ENCODE data around the gene CCL8. TPM values are rescaled to one million over a fixed set of nuclear protein-coding genes. Genes with fewer than 3 reads are reported as not detected.

CCL8 gene
- total RNA-seq (not detected in 2 replicates), polyA plus RNA-seq (not detected in 2 replicates)

GRCh38 chr17:34319039-34319483, at the start of gene CCL8:
Gene CCL8, plus strand, starts transcription at chr17:34319435. Its CDS starts 67 bp downstream, at chr17:34319502.
- Histone ChIP-seq H3K27ac (no peak within 1 kb of the TSS), H3K4me1 (ENCODE audit: low read depth) (no peaks in the 10 kb centered on the region), H3K27me3 (peaks cover 17% of the 10 kb centered on the region), H3K4me3 (no peak within 1 kb of the TSS), H3K36me3 (no peaks in the 10 kb centered on the region), H3K9me3 (ENCODE audit: low read depth) (no peaks in the 10 kb centered on the region)
- peak in 1 of 2 donors; percentile 36 for DNase-seq (ENCODE audit: low read depth in 1 of 2, low spot score in 1 of 2)
- TF ChIP-seq, protein P1, sequence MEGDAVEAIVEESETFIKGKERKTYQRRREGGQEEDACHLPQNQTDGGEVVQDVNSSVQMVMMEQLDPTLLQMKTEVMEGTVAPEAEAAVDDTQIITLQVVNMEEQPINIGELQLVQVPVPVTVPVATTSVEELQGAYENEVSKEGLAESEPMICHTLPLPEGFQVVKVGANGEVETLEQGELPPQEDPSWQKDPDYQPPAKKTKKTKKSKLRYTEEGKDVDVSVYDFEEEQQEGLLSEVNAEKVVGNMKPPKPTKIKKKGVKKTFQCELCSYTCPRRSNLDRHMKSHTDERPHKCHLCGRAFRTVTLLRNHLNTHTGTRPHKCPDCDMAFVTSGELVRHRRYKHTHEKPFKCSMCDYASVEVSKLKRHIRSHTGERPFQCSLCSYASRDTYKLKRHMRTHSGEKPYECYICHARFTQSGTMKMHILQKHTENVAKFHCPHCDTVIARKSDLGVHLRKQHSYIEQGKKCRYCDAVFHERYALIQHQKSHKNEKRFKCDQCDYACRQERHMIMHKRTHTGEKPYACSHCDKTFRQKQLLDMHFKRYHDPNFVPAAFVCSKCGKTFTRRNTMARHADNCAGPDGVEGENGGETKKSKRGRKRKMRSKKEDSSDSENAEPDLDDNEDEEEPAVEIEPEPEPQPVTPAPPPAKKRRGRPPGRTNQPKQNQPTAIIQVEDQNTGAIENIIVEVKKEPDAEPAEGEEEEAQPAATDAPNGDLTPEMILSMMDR (IDR thresholded peaks at IDR 0.05; ENCODE audit: low read depth, low read length), result no peak

DNA sequence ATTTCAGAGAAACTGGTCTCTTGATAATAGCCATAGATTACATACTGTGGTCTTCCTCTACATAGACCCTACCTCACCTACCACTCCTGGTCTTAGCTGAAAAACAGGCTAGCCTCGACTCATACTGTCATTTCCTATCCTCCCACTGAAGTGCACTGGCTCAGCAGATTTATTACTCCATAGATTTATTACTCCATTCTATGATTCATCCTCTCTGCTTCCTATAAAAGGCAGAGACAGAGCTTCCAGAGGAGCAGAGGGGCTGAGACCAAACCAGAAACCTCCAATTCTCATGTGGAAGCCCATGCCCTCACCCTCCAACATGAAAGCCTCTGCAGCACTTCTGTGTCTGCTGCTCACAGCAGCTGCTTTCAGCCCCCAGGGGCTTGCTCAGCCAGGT, 49.3 kb upstream of the CCL8 start, which contains the start of gene CCL7:
TSS of gene CCL7 (plus strand) at position 253 of the 400 bp plus-strand sequence. CDS start at position 323, 70 bp downstream.
- peak in 1 of 2 donors; percentile 60 for DNase-seq (ENCODE audit: low read depth in 1 of 2, low spot score in 1 of 2)
- H3K27ac ChIP-seq, result no peak within 1 kb of the TSS
- H3K4me3 ChIP-seq, result no peak within 1 kb of the TSS
- H3K36me3 ChIP-seq, result no peaks in the 10 kb centered on the region
- no peaks in the 10 kb centered on the region for H3K9me3 ChIP-seq (ENCODE audit: low read depth)
- TF ChIP-seq, protein P1 (IDR thresholded peaks at IDR 0.05; ENCODE audit: low read depth, low read length), result no peak
- no peaks in the 10 kb centered on the region for H3K4me1 ChIP-seq (ENCODE audit: low read depth)
- peaks cover 6% of the 10 kb centered on the region for H3K27me3 ChIP-seq

DNA sequence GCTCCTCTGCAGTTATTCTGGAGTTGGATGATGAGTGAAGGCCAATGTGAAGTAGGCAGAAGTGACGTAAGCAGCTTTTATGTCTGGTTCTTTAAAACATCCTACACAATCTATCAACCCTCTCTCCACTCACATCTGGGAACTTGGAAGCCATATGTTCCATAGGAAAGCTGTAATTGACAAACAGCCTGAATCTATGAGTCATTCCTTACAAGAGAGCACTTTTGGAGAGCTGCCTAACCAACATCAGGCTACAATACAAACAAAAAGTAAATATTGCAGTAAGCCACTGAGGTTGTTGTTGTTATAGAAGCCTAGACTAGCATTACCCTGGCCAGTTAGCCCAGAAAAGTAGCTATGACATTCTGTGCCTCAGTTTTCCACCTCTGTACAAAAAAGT, 43.4 kb upstream of the CCL8 start:
- peak in 1 of 2 donors; percentile 96 for DNase-seq (ENCODE audit: low read depth in 1 of 2, low spot score in 1 of 2)
- H3K9me3 ChIP-seq (ENCODE audit: low read depth), result no peaks in the 10 kb centered on the region
- no peak overlapping the region for H3K27ac ChIP-seq
- H3K27me3 ChIP-seq, result peaks cover 6% of the 10 kb centered on the region
- no peaks in the 10 kb centered on the region for H3K4me1 ChIP-seq (ENCODE audit: low read depth)
- H3K36me3 ChIP-seq, result no peaks in the 10 kb centered on the region
- no peak overlapping the region for H3K4me3 ChIP-seq
- TF ChIP-seq, protein P1 (IDR thresholded peaks at IDR 0.05; ENCODE audit: low read depth, low read length), result no peak

- H3K27ac ChIP-seq, result no peak overlapping the region
- H3K36me3 ChIP-seq, result no peaks in the 10 kb centered on the region
- no peak overlapping the region for H3K4me3 ChIP-seq
- H3K4me1 ChIP-seq (ENCODE audit: low read depth), result no peaks in the 10 kb centered on the region
- H3K9me3 ChIP-seq (ENCODE audit: low read depth), result no peaks in the 10 kb centered on the region
- TF ChIP-seq, protein P1 (IDR thresholded peaks at IDR 0.05; ENCODE audit: low read depth, low read length), result no peak
- no peaks in the 10 kb centered on the region for H3K27me3 ChIP-seq
- peak in 1 of 2 donors; percentile 74 for DNase-seq (ENCODE audit: low read depth in 1 of 2, low spot score in 1 of 2)
These were observed 42.4 kb upstream of the CCL8 start for GRCh38 chr17:34276826-34277225.

DNA sequence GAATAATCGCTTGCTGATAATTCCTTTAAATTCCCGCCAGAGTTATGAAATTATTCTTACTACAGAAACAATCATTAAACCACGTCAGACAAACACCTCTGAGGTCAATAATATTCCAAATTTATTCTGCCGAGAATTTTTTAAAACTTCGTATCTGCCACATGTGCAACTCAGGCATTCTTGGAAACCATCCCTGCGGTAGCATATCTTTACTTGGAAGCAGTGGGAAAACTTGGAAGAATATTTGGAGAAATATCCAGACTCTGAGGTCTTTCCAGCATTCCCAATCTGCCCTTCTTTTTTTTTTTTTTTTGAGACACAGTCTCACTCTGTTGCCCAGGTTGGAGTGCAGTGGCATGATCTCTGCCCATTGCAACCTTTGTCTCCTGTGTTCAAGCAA, 35.7 kb upstream of the CCL8 start:
- no peaks in the 10 kb centered on the region for H3K27me3 ChIP-seq
- H3K36me3 ChIP-seq, result no peaks in the 10 kb centered on the region
- no peaks in the 10 kb centered on the region for H3K4me1 ChIP-seq (ENCODE audit: low read depth)
- DNase-seq (ENCODE audit: low read depth in 1 of 2, low spot score in 1 of 2), result no peak
- H3K27ac ChIP-seq, result no peak overlapping the region
- H3K9me3 ChIP-seq (ENCODE audit: low read depth), result no peaks in the 10 kb centered on the region
- TF ChIP-seq, protein P1 (IDR thresholded peaks at IDR 0.05; ENCODE audit: low read depth, low read length), result no peak
- no peak overlapping the region for H3K4me3 ChIP-seq

Measured in cardiac muscle cell (in vitro differentiated cells and primary cell).